HG02610 (cell line): Measurements from ENCODE around the gene APOL2.
"Not testable (repeated sequence)": the region's sequence is repeated elsewhere in the genome, so short reads cannot be mapped to it uniquely, and the experiment has no call there.

Experiments used
- ATAC-seq: cut with Tn5 transposase; IDR thresholded peaks from one replicate; pipeline ENCODE4 v1.9.1; 2021; ENCODE audit warnings: mild to moderate bottlenecking, moderate library complexity; ENCODE audit not compliant: unreplicated experiment

APOL2 gene

GRCh38 chr22:36223504-36223903 is 15.8 kb downstream of the APOL2 start:
- ATAC-seq, result no peak

GRCh38 chr22:36222887-36223450 is 16.4 kb downstream of the APOL2 start:
- no peak for ATAC-seq

GRCh38 chr22:36221799-36222751 is 17.3 kb downstream of the APOL2 start:
- ATAC-seq, result no peak

GRCh38 chr22:36220451-36220921 is 18.8 kb downstream of the APOL2 start:
- no peak for ATAC-seq

GRCh38 chr22:36218648-36219193 is 20.6 kb downstream of the APOL2 start:
- no peak for ATAC-seq

GRCh38 chr22:36215981-36216380 is 23.3 kb downstream of the APOL2 start:
- ATAC-seq, result no peak

GRCh38 chr22:36213586-36213985 is 25.7 kb downstream of the APOL2 start:
- ATAC-seq, result no peak

GRCh38 chr22:36212901-36213300 is 26.4 kb downstream of the APOL2 start:
- no peak for ATAC-seq

GRCh38 chr22:36211237-36211861 is 28.0 kb downstream of the APOL2 start:
- ATAC-seq, result no peak

- no peak for ATAC-seq
These were observed 29.1 kb downstream of the APOL2 start for GRCh38 chr22:36210224-36210623.

GRCh38 chr22:36209488-36209908 is 29.8 kb downstream of the APOL2 start:
- ATAC-seq, result not testable (repeated sequence)

- ATAC-seq, result no peak
These were observed 30.4 kb downstream of the APOL2 start for GRCh38 chr22:36208914-36209313.

GRCh38 chr22:36208162-36208765 is 31.1 kb downstream of the APOL2 start:
- no peak for ATAC-seq

- ATAC-seq, result no peak
These were observed 33.1 kb downstream of the APOL2 start for GRCh38 chr22:36206255-36206654.

GRCh38 chr22:36205573-36205972 is 33.8 kb downstream of the APOL2 start:
- not testable (repeated sequence) for ATAC-seq

GRCh38 chr22:36204632-36205015 is 34.7 kb downstream of the APOL2 start:
- no peak for ATAC-seq

- ATAC-seq, result no peak
These were observed 35.2 kb downstream of the APOL2 start for GRCh38 chr22:36204001-36204631.

GRCh38 chr22:36203441-36203840 is 35.9 kb downstream of the APOL2 start:
- ATAC-seq, result not testable (repeated sequence)

GRCh38 chr22:36202906-36203305 is 36.4 kb downstream of the APOL2 start:
- ATAC-seq, result not testable (repeated sequence)

- ATAC-seq, result no peak
These were observed 37.6 kb downstream of the APOL2 start, which contains the start of gene APOL4 for GRCh38 chr22:36201630-36202319. Gene APOL4 (minus strand): TSS chr22:36201809. CDS start chr22:36201734, 75 bp downstream.
